ENCODE results near the gene TIMP4.

GRCh38 chr3:12190832-12191231 is 32.1 kb upstream of the TIMP4 start:
- TF ChIP-seq CEBPB (IDR thresholded peaks at IDR 0.05) (no peak), MAX (IDR thresholded peaks at IDR 0.05) (no peak), REST (IDR thresholded peaks at IDR 0.05; ENCODE audit: low read depth) (no peak), TCF12 (IDR thresholded peaks at IDR 0.05; ENCODE audit: low read depth) (no peak), EGR1 (IDR thresholded peaks at IDR 0.05) (no peak), RAD21 (IDR thresholded peaks at IDR 0.05; ENCODE audit: low read depth) (no peak), ZBTB7A (IDR thresholded peaks at IDR 0.05; ENCODE audit: low read depth) (no peak), FOXM1 (IDR thresholded peaks at IDR 0.05; ENCODE audit: borderline replicate concordance, low read depth) (no peak), EP300 (IDR thresholded peaks at IDR 0.05; ENCODE audit: borderline replicate concordance) (no peak)

Measured in Ishikawa (cell line).